HuH-7 (cell line): ENCODE results near the gene CGB1.

ENCODE experiments used
- DNase-seq: peaks from one replicate; pipeline ENCODE4 v3.0.0; 2011; ENCODE audit warnings: low spot score

CGB1 gene

GRCh38 chr19:48993175-48994034 lies 43.3 kb downstream of the CGB1 start, which contains the start of the genes GYS1 and RUVBL2:
GYS1 (minus strand) TSS chr19:48993309; CDS start chr19:48993112, 197 bp downstream.
RUVBL2 (plus strand) TSS chr19:48993887; CDS start chr19:48993912, 25 bp downstream.
- peak; percentile 98 for DNase-seq

- DNase-seq, result no peak
These were observed 44.0 kb downstream of the CGB1 start for GRCh38 chr19:48992581-48993174.

DNA sequence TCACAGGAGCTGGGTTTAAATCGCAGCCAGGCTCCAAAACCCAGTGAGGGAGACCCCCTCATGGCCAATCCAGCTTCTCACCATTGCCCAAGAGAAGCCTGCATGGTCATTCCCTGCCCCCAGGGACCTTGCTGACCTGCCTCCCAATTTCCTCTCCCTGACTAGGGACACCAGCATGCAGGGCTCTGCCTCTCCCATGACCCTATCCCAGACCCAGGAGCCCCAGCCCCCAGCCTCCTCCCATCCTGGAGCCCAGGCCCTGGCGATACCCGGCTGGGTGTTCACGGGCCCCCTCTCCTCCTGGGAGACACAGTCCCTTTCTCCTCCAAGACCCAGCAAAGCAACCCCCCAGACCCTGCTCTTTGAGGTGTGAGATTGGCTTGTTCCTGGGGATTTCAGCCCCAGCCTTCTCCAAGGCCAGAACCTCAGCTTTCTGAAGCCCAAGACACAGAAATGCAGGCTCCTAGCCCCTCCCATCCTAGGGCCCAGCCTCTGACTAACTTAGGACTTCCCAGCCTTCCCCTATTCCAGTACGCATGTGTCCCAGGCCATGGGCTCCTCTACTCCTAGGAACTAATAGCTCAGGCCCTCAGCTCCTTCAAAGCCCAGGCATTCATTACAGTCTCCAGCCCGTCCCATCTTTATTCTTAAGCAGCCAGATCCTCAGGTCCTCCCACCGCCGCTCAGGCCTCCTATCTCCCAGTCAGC lies 44.7 kb downstream of the CGB1 start:
- DNase-seq, result no peak

GRCh38 chr19:48991011-48991609 lies 45.6 kb downstream of the CGB1 start:
- no peak for DNase-seq

DNA sequence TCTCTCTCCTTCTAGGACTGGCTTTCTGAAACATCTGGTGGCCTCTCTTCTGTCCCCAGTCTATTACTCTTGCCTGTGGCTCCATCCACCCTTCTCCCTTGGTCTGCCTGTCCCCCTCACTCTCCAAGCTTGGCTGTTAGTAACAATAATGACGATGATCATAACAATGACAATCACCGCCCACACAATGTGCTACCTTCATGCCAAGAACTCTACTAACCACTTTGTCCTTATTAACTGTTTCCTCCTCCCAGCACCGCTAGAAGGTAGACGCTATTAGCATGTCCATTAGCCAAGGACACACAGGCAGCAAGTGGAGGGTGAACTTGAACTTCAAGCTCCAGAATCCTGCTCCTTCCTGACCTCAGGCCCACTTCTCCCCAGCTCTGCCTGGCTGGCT lies 46.3 kb downstream of the CGB1 start:
- no peak for DNase-seq

GRCh38 chr19:48989701-48990291 lies 46.9 kb downstream of the CGB1 start:
- DNase-seq, result no peak

GRCh38 chr19:48988860-48989259 lies 47.8 kb downstream of the CGB1 start:
- DNase-seq, result no peak

DNA sequence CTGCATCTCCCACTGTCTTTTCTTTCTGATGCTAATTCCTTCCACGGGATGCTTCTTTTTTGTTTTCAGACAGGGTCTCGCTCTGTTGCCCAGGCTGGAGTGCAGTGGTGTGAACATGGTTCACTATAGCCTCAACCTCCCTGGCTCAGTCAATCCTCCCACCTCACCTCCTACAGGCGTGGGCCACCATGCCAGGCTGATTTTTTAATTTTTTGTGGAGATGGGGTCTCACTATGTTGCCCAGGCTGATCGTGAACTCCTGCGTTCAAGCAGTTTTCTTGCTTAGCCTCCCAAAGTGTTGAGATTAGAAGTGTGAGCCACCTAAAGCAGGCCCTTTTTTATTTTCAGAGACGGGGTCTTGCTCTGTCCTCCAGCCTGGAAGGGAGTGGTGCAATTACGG lies 48.4 kb downstream of the CGB1 start:
- DNase-seq, result no peak

GRCh38 chr19:48987323-48987722 lies 49.4 kb downstream of the CGB1 start:
- DNase-seq, result no peak

GRCh38 chr19:48986211-48986610 lies 50.5 kb downstream of the CGB1 start:
- no peak for DNase-seq

- no peak for DNase-seq
These were observed 51.0 kb downstream of the CGB1 start for GRCh38 chr19:48985711-48986110.
